Measurements from ENCODE around the gene OR5AU1. TPM values are rescaled to one million over a fixed set of nuclear protein-coding genes. Genes with fewer than 3 reads are reported as not detected.

Gene OR5AU1
- total RNA-seq, 1 donor from 2014 or later: not detected

DNA sequence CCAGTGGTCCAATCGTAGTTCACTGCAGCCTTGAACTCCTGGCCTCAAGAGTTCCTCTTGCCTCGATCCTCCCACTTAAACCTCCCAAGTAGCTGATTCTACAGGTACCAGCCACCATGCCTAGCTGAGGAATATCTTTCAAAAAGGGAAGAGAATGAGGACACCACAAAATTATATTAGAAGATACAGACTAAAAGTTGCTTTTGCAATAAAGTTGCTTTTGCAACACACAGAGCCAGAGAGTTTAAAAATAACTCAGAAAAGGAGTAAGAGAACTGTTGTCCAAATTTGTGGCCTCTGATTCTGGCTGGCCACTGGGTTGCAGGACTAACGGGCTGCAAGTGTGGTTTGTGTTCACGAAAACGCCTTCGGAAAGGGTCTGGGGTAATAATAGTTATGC lies 35.2 kb downstream of the OR5AU1 start:
- H3K27me3 ChIP-seq: no peaks in the 10 kb centered on the region
- TF ChIP-seq POLR2AphosphoS5 (IDR thresholded peaks at IDR 0.05; ENCODE audit: insufficient read depth in 1 of 2, low read depth in 1 of 2) (no peak), POLR2A (IDR thresholded peaks at IDR 0.05) (no peak)
- TF ChIP-seq, protein P1, sequence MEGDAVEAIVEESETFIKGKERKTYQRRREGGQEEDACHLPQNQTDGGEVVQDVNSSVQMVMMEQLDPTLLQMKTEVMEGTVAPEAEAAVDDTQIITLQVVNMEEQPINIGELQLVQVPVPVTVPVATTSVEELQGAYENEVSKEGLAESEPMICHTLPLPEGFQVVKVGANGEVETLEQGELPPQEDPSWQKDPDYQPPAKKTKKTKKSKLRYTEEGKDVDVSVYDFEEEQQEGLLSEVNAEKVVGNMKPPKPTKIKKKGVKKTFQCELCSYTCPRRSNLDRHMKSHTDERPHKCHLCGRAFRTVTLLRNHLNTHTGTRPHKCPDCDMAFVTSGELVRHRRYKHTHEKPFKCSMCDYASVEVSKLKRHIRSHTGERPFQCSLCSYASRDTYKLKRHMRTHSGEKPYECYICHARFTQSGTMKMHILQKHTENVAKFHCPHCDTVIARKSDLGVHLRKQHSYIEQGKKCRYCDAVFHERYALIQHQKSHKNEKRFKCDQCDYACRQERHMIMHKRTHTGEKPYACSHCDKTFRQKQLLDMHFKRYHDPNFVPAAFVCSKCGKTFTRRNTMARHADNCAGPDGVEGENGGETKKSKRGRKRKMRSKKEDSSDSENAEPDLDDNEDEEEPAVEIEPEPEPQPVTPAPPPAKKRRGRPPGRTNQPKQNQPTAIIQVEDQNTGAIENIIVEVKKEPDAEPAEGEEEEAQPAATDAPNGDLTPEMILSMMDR (IDR thresholded peaks at IDR 0.05): no peak
- no peak overlapping the region for H3K4me3 ChIP-seq
- no peak overlapping the region for H3K27ac ChIP-seq
- intact Hi-C loops (cut with DNase I): no loop called here
- no peak for DNase-seq (ENCODE audit: extremely low spot score in 2 of 2)
- no peaks in the 10 kb centered on the region for H3K4me1 ChIP-seq
- no peaks in the 10 kb centered on the region for H3K36me3 ChIP-seq
- H3K9me3 ChIP-seq: no peaks in the 10 kb centered on the region

DNA sequence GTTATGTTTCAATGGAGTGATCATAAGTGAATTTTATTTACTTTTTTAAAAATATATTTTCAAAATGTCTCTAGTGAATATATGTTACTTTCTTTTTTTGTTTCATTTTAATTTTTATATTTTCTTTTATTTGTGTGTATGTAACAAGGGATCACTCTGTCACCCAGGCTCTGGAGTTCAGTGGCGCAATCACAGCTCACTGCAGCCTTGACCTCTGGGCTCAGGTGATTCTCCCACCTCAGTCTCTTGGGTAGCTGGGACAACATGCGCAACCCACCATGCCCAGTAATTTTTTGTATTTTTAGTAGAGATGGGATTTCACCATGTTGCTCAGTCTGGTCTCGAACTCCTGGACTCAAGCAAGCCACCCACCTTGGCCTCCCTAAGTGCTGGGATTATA lies 36.9 kb downstream of the OR5AU1 start:
- Histone ChIP-seq H3K9me3 (no peaks in the 10 kb centered on the region), H3K27ac (no peak overlapping the region), H3K27me3 (no peaks in the 10 kb centered on the region), H3K4me3 (no peak overlapping the region), H3K4me1 (no peaks in the 10 kb centered on the region), H3K36me3 (no peaks in the 10 kb centered on the region)
- no peak for DNase-seq (ENCODE audit: extremely low spot score in 2 of 2)
- TF ChIP-seq, protein P1 (IDR thresholded peaks at IDR 0.05): no peak
- intact Hi-C loops (cut with DNase I): no loop called here

DNA sequence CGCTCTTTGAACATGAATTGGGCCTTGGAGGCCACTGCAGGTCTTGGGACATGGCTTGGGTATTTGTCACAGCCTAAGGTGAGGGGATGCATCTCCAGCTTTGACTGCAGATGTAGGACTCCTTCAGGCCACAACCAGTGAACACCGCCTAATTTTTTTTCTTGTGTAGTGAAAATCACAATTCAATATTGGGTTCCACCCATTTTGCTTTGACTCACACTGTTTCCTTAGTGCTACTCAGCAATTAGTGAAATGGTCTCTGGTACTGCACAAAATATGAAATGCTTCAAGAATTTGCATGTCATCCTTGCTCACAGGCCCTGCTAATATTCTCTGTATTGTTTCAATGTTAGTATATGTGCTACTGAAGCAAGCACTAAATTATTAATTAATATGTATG lies 42.5 kb downstream of the OR5AU1 start:
- no peak overlapping the region for H3K27ac ChIP-seq
- H3K27me3 ChIP-seq: no peaks in the 10 kb centered on the region
- no peaks in the 10 kb centered on the region for H3K9me3 ChIP-seq
- no peak for DNase-seq (ENCODE audit: extremely low spot score in 2 of 2)
- TF ChIP-seq, protein P1 (IDR thresholded peaks at IDR 0.05): no peak
- TF ChIP-seq POLR2AphosphoS5 (IDR thresholded peaks at IDR 0.05; ENCODE audit: insufficient read depth in 1 of 2, low read depth in 1 of 2): no peak
- TF ChIP-seq POLR2A (IDR thresholded peaks at IDR 0.05): no peak
- intact Hi-C loops (cut with DNase I): no loop called here
- H3K4me3 ChIP-seq: no peak overlapping the region
- no peaks in the 10 kb centered on the region for H3K4me1 ChIP-seq
- no peaks in the 10 kb centered on the region for H3K36me3 ChIP-seq

DNA sequence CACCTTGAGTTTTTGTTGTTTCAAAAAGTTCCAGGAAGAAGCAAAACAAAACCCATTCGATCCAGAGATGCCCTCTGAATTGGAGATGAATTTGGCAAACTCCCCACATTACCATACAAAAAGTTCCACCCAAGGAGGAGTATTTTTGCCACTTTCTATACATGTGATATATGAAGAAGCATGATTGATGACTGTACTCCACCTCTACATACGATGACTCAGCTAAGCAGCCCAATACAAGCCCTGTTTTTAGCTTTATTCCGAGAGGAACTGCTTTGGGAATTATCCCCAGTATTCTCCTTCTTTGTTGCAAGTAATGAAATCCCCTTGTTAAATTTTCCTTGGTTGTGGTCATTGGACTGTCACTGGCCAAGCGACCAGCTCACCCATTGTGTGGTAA lies 43.6 kb downstream of the OR5AU1 start:
- intact Hi-C loops (cut with DNase I): no loop called here
- peaks cover under 1% of the 10 kb centered on the region for H3K4me1 ChIP-seq
- TF ChIP-seq, protein P1 (IDR thresholded peaks at IDR 0.05): no peak
- TF ChIP-seq POLR2A (IDR thresholded peaks at IDR 0.05) (no peak), POLR2AphosphoS5 (IDR thresholded peaks at IDR 0.05; ENCODE audit: insufficient read depth in 1 of 2, low read depth in 1 of 2) (no peak)
- no peaks in the 10 kb centered on the region for H3K36me3 ChIP-seq
- no peak for DNase-seq (ENCODE audit: extremely low spot score in 2 of 2)
- H3K9me3 ChIP-seq: no peaks in the 10 kb centered on the region
- H3K27me3 ChIP-seq: no peaks in the 10 kb centered on the region
- no peak overlapping the region for H3K27ac ChIP-seq
- H3K4me3 ChIP-seq: no peak overlapping the region

DNA sequence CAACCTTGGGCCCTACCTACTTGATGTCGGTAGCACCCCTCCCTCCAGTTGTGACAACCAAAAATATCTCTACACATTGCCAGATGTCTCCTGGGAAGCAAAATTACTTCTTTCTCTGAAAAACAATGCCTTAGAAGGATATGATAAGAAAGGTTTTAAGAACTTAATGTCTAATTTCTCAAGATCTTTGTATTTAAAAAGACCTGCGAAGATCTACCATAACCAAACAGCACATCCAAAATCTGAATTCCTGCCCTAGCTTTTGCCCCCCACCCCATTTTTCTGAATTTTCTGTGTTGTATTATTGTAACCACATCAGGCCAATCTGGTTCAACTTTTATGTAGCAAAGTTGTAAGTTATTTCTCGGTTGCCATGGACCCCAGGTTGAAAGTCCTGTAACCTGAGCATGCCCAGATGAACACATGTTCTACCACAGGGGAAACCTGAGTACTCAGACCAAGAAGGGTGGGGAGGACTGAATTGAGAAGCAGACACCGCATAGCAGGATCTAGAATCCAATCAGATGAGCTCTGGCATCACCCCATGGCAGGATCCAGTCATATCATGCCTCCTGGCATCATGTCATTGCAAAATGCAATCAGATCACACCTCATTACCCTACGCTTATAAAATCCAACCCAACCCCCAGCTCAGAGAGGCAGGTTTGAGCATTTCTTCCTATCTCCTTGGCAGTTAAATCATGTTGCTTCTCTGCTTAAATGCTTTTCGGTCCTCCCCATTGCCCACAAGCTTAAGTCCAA lies 46.3 kb downstream of the OR5AU1 start:
- H3K4me1 ChIP-seq: peaks cover 28% of the 10 kb centered on the region
- peak in 1 of 2 donors; percentile 16 for TF ChIP-seq POLR2AphosphoS5 (IDR thresholded peaks at IDR 0.05; ENCODE audit: insufficient read depth in 1 of 2, low read depth in 1 of 2)
- no peak for TF ChIP-seq POLR2A (IDR thresholded peaks at IDR 0.05)
- H3K27me3 ChIP-seq: no peaks in the 10 kb centered on the region
- H3K36me3 ChIP-seq: no peaks in the 10 kb centered on the region
- no peaks in the 10 kb centered on the region for H3K9me3 ChIP-seq
- no peak overlapping the region for H3K27ac ChIP-seq
- no peak for DNase-seq (ENCODE audit: extremely low spot score in 2 of 2)
- intact Hi-C loops (cut with DNase I): no loop called here
- no peak overlapping the region for H3K4me3 ChIP-seq

All from vagina (tissue), 2 donors.